Endothelial cell of umbilical vein (primary cell): ENCODE results near the gene FAM3D. TPM values are rescaled to one million over a fixed set of nuclear protein-coding genes. Genes with fewer than 3 reads are reported as not detected.

Source experiments
- BruUV-seq: library from RNA; stranded (reverse); fragments of 400-500 nt; replicated peaks from 2 replicates; lab custom pipeline; 2021; lab: Mats Ljungman, UMichigan
- CTCF ChIA-PET: fragments of 300-600, 350-600 bp; sonication (Branson Sonifier 250); formaldehyde crosslinking; loops from one replicate; lab custom pipeline; 2021; ENCODE audit warnings: antibody characterized with exemption, inconsistent platforms; lab: Charles Lee
- POLR2A ChIA-PET: fragments of 300-600, 350-600 bp; sonication (Branson Sonifier 250); formaldehyde crosslinking; loops from one replicate; lab custom pipeline; 2021; ENCODE audit warnings: antibody characterized with exemption, inconsistent platforms; lab: Charles Lee
- DNase-seq: peaks from one replicate; pipeline ENCODE4 v3.0.0-alpha.2; 2011; ENCODE audit warnings: low read depth, low spot score
- FAIRE-seq: peaks from 2 replicates; lab custom pipeline; 2011; peaks lifted over from hg19 to GRCh38; lab: Jason Lieb, UNC
- H2AFZ ChIP-seq: 2 replicates; pipeline ENCODE4 v1.6.0; 2012; ENCODE audit warnings: low read depth, low read length, control low read depth, inconsistent platforms
- H3K27ac ChIP-seq: 2 replicates; pipeline ENCODE4 v1.5.1; 2011; ENCODE audit warnings: low read depth, mild to moderate bottlenecking, control low read depth, low read length, moderate library complexity; ENCODE audit not compliant: insufficient read depth
- H3K27me3 ChIP-seq, 2 experiments: 2 replicates each; pipeline versions ENCODE4 v1.6.0 to v1.6.1; 2011; ENCODE audit warnings: low read length in 2 of 2, mixed read lengths in 1 of 2; ENCODE audit not compliant: control insufficient read depth in 2 of 2, insufficient read depth in 2 of 2
- H3K36me3 ChIP-seq, 2 experiments: 2 replicates in 1 of 2; 3 replicates in 1 of 2; pipeline ENCODE4 v1.5.1; 2011; ENCODE audit warnings: low read length in 2 of 2, mild to moderate bottlenecking in 1 of 2, moderate library complexity in 1 of 2; ENCODE audit not compliant: control insufficient read depth in 2 of 2, insufficient read depth in 2 of 2; ENCODE audit errors: extremely low read depth in 1 of 2
- H3K4me1 ChIP-seq: 3 replicates; pipeline ENCODE4 v1.5.1; 2011; ENCODE audit warnings: mild to moderate bottlenecking, low read length; ENCODE audit not compliant: control insufficient read depth, insufficient read depth; ENCODE audit errors: extremely low read depth
- H3K4me2 ChIP-seq: 2 replicates; pipeline ENCODE4 v1.6.1; 2011; ENCODE audit warnings: low read length, control low read depth, mixed read lengths; ENCODE audit not compliant: insufficient read depth
- H3K4me3 ChIP-seq, 3 experiments: fragments of 200-600 bp in 1 of 3; sonication (generic), shearing (Covaris generic) in 1 of 3; replicated peaks in 1 of 3; 2 replicates each; pipeline ENCODE4 v1.5.1; 2011 to 2016; ENCODE audit warnings: control low read depth in 3 of 3, low read length in 3 of 3, mild to moderate bottlenecking in 2 of 3, inconsistent platforms in 1 of 3, low read depth in 1 of 3, moderate library complexity in 1 of 3; ENCODE audit not compliant: insufficient read depth in 1 of 3
- H3K79me2 ChIP-seq: 2 replicates; pipeline ENCODE4 v1.6.0; 2012; ENCODE audit warnings: low read length, inconsistent platforms; ENCODE audit not compliant: control insufficient read depth, insufficient read depth
- H3K9ac ChIP-seq: replicated peaks from 2 replicates; pipeline ENCODE3; 2011; ENCODE audit warnings: low read length, control low read depth; ENCODE audit not compliant: insufficient read depth; ENCODE audit errors: extremely low read depth
- H3K9me1 ChIP-seq: replicated peaks from 3 replicates; pipeline ENCODE4 v1.6.0; 2011; ENCODE audit warnings: mild to moderate bottlenecking, low read length; ENCODE audit not compliant: control insufficient read depth, insufficient read depth; ENCODE audit errors: extremely low read depth
- H3K9me3 ChIP-seq: replicated peaks from 2 replicates; pipeline ENCODE4 v1.5.1; 2012; ENCODE audit warnings: low read length, inconsistent platforms; ENCODE audit not compliant: control insufficient read depth, insufficient read depth
- H4K20me1 ChIP-seq: replicated peaks from 2 replicates; pipeline ENCODE3; 2011; ENCODE audit warnings: mild to moderate bottlenecking, low read length; ENCODE audit not compliant: control insufficient read depth, insufficient read depth; ENCODE audit errors: extremely low read depth
- CTCF ChIP-seq, 2 donors: IDR thresholded peaks; 1 replicate in 1 of 2; 2 replicates in 1 of 2; pipeline ENCODE4 v1.5.1; 2011; ENCODE audit warnings: low read length in 2 of 2, mild to moderate bottlenecking in 2 of 2, moderate library complexity in 2 of 2, control low read depth in 1 of 2, inconsistent platforms in 1 of 2, low read depth in 1 of 2; ENCODE audit not compliant: insufficient read depth in 1 of 2; ENCODE audit errors: extremely low read depth in 1 of 2
- EZH2 ChIP-seq: IDR thresholded peaks from 2 replicates; pipeline ENCODE4 v1.6.1; 2012; ENCODE audit warnings: borderline replicate concordance, low read depth, mild to moderate bottlenecking, moderate library complexity, low read length, inconsistent platforms; ENCODE audit not compliant: severe bottlenecking
- FOS ChIP-seq: IDR thresholded peaks from 2 replicates; pipeline ENCODE4 v1.6.1; 2011; ENCODE audit warnings: mild to moderate bottlenecking, low read length, moderate library complexity, borderline replicate concordance; ENCODE audit not compliant: insufficient read depth
- GATA2 ChIP-seq: IDR thresholded peaks from 2 replicates; pipeline ENCODE4 v1.7.0; 2011; ENCODE audit warnings: low read depth, mild to moderate bottlenecking, moderate library complexity, mixed read lengths, low read length; ENCODE audit not compliant: insufficient read length, insufficient read depth
- JUN ChIP-seq: IDR thresholded peaks from 2 replicates; pipeline ENCODE4 v1.6.1; 2011; ENCODE audit warnings: borderline replicate concordance, low read depth; ENCODE audit not compliant: insufficient read length, insufficient read depth
- MAX ChIP-seq: IDR thresholded peaks from 2 replicates; pipeline ENCODE4 v1.6.1; 2011; ENCODE audit not compliant: insufficient read depth, insufficient read length
- MYC ChIP-seq: IDR thresholded peaks from one replicate; pipeline ENCODE4 v1.6.1; 2011; ENCODE audit warnings: mild to moderate bottlenecking, low read depth, low read length
- POLR2A ChIP-seq: IDR thresholded peaks from 2 replicates; pipeline ENCODE4 v1.6.1; 2012; ENCODE audit warnings: low read depth, mild to moderate bottlenecking, control low read depth, low read length
- POLR2AphosphoS5 ChIP-seq: IDR thresholded peaks from 2 replicates; pipeline ENCODE4 v1.6.1; 2012; ENCODE audit warnings: low read depth, mild to moderate bottlenecking, control low read depth, low read length, moderate library complexity; ENCODE audit not compliant: insufficient read depth
- dilution Hi-C: fragments of 300-500 bp; cut with MboI; formaldehyde crosslinking; loops from one replicate; pipeline ENCODE4 v1.15.0; 2019; ENCODE audit warnings: low sequenced_read_pairs; ENCODE audit not compliant: extremely low pct_ligation_motif_present
- intact Hi-C: fragments of 100-400 bp; cut with micrococcal nuclease; formaldehyde crosslinking; loops from one replicate; pipeline ENCODE4 v1.10.0; 2022
- polyA plus RNA-seq, 4 experiments: library from polyadenylated mRNA; depleted of rRNA in 3 of 4; stranded (reverse) in 3 of 4; unstranded in 1 of 4; fragments of >200 nt; gene quantifications; 2 replicates each; pipeline versions ENCODE4 v1.2.1 to v1.2.3, GENCODE V29; 2011 to 2012; ENCODE audit warnings: missing spikeins in 1 of 4
- total RNA-seq: library from RNA; stranded (reverse); gene quantifications from 2 replicates; pipeline ENCODE4 v1.2.3, GENCODE V29; 2021

FAM3D gene
- total and polyA plus RNA-seq, 2 donors (not counting 3 experiments of a cell fraction or from before 2014, with no cell fraction given): 0.12 TPM; not detected in 1

- FAIRE-seq: no peak
- CTCF ChIA-PET: no interaction called here
- H4K20me1 ChIP-seq: no peaks in the 10 kb centered on the region
These were observed 9.5 kb downstream of the FAM3D start for GRCh38 chr3:58657036-58657520.

GRCh38 chr3:58656631-58657030 lies 9.9 kb downstream of the FAM3D start:
- Histone ChIP-seq H3K9ac (no peak overlapping the region), H4K20me1 (no peaks in the 10 kb centered on the region), H3K79me2 (no peaks in the 10 kb centered on the region), H3K4me2 (no peak overlapping the region), H3K4me3 (no peak overlapping the region), H3K27me3 (peaks cover 0 to 2% of the 10 kb centered on the region in 2 experiments), H3K36me3 (no peaks in the 10 kb centered on the region), H2AFZ (no peak overlapping the region), H3K9me1 (no peaks in the 10 kb centered on the region), H3K4me1 (peaks cover 2% of the 10 kb centered on the region), H3K27ac (no peak overlapping the region), H3K9me3 (no peaks in the 10 kb centered on the region)
- intact Hi-C loops: no loop called here
- dilution Hi-C loops: no loop called here
- POLR2A ChIA-PET: no interaction called here
- TF ChIP-seq POLR2AphosphoS5 (no peak), MYC (no peak), MAX (no peak), GATA2 (no peak), EZH2 (no peak), FOS (no peak), POLR2A (no peak), CTCF (IDR thresholded peaks at IDR 0.05; ENCODE audit: extremely low read depth in 1 of 2, insufficient read depth in 1 of 2, low read depth in 1 of 2, low read length in 2 of 2) (no peak), JUN (no peak)
- FAIRE-seq (no peak), DNase-seq (no peak)
- CTCF ChIA-PET: interaction anchor here (1.2 kb wide), 1 partner anchor 16 kb away, joined by 6 read pairs; no protein-coding TSS in a partner anchor
- no TSS peak for BruUV-seq

More at GRCh38 chr3:58657036-58657520, 9.5 kb downstream of the FAM3D start:
- Histone ChIP-seq H2AFZ (no peak overlapping the region), H3K9ac (no peak overlapping the region), H3K79me2 (no peaks in the 10 kb centered on the region), H3K4me1 (peaks cover 2% of the 10 kb centered on the region), H3K9me1 (no peaks in the 10 kb centered on the region), H3K27ac (no peak overlapping the region), H3K27me3 (peaks cover 0 to 2% of the 10 kb centered on the region in 2 experiments), H3K36me3 (no peaks in the 10 kb centered on the region), H3K9me3 (no peaks in the 10 kb centered on the region), H3K4me2 (no peak overlapping the region), H3K4me3 (no peak overlapping the region)
- dilution Hi-C loops (no loop called here), intact Hi-C loops (no loop called here)
- no peak for DNase-seq
- POLR2A ChIA-PET: no interaction called here
- TF ChIP-seq EZH2 (no peak), GATA2 (no peak)
- no TSS peak for BruUV-seq
